Jurkat, Clone E6-1 (cell line): Measurements from ENCODE around the gene HS2ST1.
"Not testable (repeated sequence)": the region's sequence is repeated elsewhere in the genome, so short reads cannot be mapped to it uniquely, and the experiment has no call there.

Experiments used
- DNase-seq: peaks from one replicate; pipeline ENCODE4 v3.0.0-alpha.2; 2011; ENCODE audit warnings: low read depth, low spot score
- H3K4me3 ChIP-seq: 2 replicates; pipeline ENCODE4 v1.5.1; 2011; ENCODE audit warnings: mild to moderate bottlenecking, low read length, control low read depth, moderate library complexity

The HS2ST1 gene

GRCh38 chr1:86957221-86957620, 42.8 kb downstream of the HS2ST1 start:
- DNase-seq: no peak
- H3K4me3 ChIP-seq: no peak overlapping the region

DNA sequence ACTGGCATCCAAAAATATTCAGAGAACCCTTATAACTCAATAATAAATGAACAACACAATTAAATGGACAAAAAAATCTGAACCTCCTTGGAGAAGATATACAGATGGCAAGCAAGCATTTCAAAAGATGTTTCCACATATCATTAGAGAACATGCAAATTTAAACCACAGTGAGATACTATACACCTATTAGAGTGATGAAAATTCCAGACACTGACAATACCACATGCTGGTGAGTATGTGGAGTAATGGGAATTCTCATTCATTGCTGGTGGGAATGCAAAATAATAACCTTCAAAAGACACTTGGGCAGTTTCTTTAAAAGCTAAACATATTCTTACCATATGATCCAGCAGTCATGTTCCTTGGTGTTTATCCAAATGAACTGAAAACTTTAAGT, 46.1 kb downstream of the HS2ST1 start:
- DNase-seq: no peak
- H3K4me3 ChIP-seq: no peak overlapping the region

- not testable (repeated sequence) for H3K4me3 ChIP-seq, DNase-seq
Observed at GRCh38 chr1:86963841-86964240, 49.4 kb downstream of the HS2ST1 start.

- no peak overlapping the region for H3K4me3 ChIP-seq
- peak; percentile 19 for DNase-seq
Observed at GRCh38 chr1:86965012-86965826, 50.8 kb downstream of the HS2ST1 start.

GRCh38 chr1:86965827-86966182, 51.4 kb downstream of the HS2ST1 start:
- no peak for DNase-seq
- H3K4me3 ChIP-seq: no peak overlapping the region

DNA sequence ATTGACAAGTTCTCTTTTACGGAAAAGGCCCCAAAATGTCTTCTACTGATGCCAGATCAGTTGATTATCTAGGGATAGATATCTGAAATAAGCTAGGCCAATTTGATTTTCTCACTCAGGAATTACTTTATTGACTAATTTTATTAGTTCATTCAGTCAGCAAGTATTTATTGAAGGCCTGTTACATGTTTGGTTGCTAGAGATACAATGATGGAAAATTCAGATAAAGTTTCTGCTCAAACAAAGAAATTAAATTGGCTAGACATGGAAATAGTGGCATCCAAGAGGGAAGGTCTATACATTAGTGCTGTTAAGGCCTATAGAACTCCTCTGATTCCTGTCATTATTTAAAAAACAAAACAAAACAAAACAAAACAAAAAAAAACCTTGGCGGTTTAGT, 56.5 kb downstream of the HS2ST1 start:
- no peak for DNase-seq
- H3K4me3 ChIP-seq: no peak overlapping the region

GRCh38 chr1:86971778-86972177, 57.3 kb downstream of the HS2ST1 start:
- DNase-seq: no peak
- no peak overlapping the region for H3K4me3 ChIP-seq

DNA sequence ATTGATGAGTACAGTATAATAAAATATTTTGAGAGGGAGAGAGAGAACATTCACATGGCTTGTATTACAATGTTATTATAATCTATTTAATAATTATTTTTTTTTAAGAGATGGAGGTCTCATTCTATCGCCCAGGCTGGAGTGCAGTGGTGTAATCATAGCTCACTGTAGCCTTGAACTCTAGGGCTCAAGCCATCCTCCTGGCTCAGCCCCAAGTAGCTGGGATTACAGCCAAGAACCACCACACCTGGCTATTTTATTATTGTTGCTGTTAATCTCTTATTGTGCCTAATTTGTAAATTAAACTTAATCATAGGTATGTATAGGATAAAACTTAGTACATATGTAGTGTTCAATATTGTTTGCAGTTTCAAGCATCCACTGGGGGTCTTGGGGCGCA, 57.8 kb downstream of the HS2ST1 start:
- no peak overlapping the region for H3K4me3 ChIP-seq
- no peak for DNase-seq

- H3K4me3 ChIP-seq: no peak overlapping the region
- no peak for DNase-seq
Observed at GRCh38 chr1:86975993-86976550, 61.6 kb downstream of the HS2ST1 start.

- no peak overlapping the region for H3K4me3 ChIP-seq
- no peak for DNase-seq
Observed at GRCh38 chr1:86976664-86977063, 62.2 kb downstream of the HS2ST1 start.

GRCh38 chr1:86981482-86982213, 67.2 kb downstream of the HS2ST1 start:
- no peak for DNase-seq

GRCh38 chr1:86983677-86984076, 69.2 kb downstream of the HS2ST1 start:
- not testable (repeated sequence) for DNase-seq, H3K4me3 ChIP-seq

More at GRCh38 chr1:86981482-86982213, 67.2 kb downstream of the HS2ST1 start:
- H3K4me3 ChIP-seq: no peak overlapping the region

DNA sequence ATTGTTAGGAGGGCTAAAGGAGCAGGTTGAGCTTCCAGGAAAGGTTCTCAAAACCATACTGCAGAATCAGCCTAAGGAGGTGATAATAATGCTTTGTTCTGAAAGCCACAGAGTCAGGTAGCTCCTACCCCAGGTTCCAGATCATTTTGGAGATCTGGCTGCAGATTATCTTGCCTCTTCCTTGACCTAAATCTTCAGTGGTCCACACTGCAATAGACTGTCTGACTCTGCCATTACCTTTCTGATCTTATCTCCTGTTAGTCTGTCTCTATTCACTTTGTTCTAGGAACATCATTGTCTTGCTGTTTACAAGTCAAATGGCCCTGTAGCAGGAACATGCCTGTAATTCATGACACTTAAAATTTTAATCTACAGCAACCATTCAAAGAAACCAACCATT, 73.0 kb downstream of the HS2ST1 start:
- DNase-seq: peak; percentile 47
- no peak overlapping the region for H3K4me3 ChIP-seq

- H3K4me3 ChIP-seq: no peak overlapping the region
- DNase-seq: no peak
Observed at GRCh38 chr1:86988835-86989234, 74.4 kb downstream of the HS2ST1 start.

- DNase-seq, H3K4me3 ChIP-seq: not testable (repeated sequence)
Observed at GRCh38 chr1:86989690-86990089, 75.3 kb downstream of the HS2ST1 start.

- no peak for DNase-seq
- no peak overlapping the region for H3K4me3 ChIP-seq
Observed at GRCh38 chr1:86990826-86991225, 76.4 kb downstream of the HS2ST1 start.

- peak overlapping the region; percentile 24 for H3K4me3 ChIP-seq
Observed at GRCh38 chr1:86991549-86992186, 77.2 kb downstream of the HS2ST1 start.

DNA sequence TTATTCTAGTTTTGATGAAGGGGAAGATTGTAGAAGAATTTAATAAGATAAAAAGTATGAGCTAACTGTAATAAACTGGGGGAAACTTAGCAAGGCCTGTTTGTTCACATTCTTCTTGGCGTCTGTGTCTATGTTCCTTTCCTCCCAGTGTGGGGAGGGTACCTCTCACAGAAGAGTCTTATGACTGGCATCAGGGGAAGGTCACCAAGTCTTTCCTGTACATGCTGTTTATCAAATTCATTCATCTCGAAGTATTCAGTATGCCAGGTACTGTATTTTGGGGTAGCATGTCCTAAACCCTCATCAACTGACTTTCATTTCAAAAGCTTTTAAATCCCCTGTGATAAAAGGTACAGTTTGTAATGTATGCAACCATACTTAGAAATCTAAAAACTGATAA, 78.4 kb downstream of the HS2ST1 start:
- no peak overlapping the region for H3K4me3 ChIP-seq

More at GRCh38 chr1:86991549-86992186, 77.2 kb downstream of the HS2ST1 start:
- DNase-seq: peak; percentile 85

GRCh38 chr1:86993269-86993985, 79.0 kb downstream of the HS2ST1 start:
- H3K4me3 ChIP-seq: no peak overlapping the region
- no peak for DNase-seq

More for the DNA sequence above, 78.4 kb downstream of the HS2ST1 start:
- DNase-seq: no peak
